ENCODE results near the gene NAALADL1.

NAALADL1 gene

GRCh38 chr11:65083834-65084597, 25.7 kb upstream of the NAALADL1 start, which contains the start of the genes CDCA5 and ZFPL1:
Gene CDCA5 (minus strand): TSS chr11:65084040. CDS start chr11:65083978, 62 bp downstream.
Gene ZFPL1 (plus strand): TSS chr11:65084222. CDS start chr11:65084699, 477 bp downstream.
- peak; percentile 60 to 97 (median 91) for DNase-seq

DNA sequence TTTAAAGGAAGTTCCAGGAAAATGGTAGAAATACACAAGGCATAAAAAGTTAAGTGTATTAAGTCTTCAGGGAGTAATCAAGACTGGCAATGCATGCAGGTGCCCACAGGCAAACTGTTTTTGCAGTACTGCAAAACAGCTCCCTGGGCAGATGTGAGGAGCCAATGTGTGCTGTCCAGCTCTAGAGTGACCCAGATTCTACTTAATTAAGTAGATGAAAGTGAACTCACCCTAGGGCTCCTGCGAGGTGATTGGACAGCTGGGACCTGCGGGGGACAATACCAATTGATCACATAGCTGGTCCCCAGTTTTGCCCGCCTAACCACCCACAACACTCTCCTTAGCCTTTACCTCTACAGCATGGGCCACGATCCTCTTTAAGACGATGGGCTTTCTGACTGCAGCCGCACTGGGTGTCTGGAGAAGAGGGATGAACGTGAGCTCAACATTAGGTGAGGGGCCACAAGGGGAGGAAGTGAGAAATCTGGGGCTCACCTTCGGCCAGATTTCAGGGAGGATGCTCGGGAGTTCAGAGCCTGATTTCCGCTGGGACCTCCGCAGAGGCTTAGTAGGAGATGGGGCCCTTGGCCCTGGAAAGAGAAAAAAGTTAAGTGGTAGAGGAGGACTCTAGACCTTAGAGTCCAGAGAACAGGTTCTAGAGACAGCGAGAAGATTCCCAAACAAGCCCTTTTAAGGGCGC, 24.9 kb upstream of the NAALADL1 start:
- no peak for DNase-seq

GRCh38 chr11:65078786-65079342, 20.5 kb upstream of the NAALADL1 start:
- DNase-seq, result no peak

- DNase-seq, result no peak
These were observed 19.8 kb upstream of the NAALADL1 start for GRCh38 chr11:65078151-65078550.

GRCh38 chr11:65077451-65077850, 19.1 kb upstream of the NAALADL1 start:
- no peak for DNase-seq

- no peak for DNase-seq
These were observed 14.2 kb upstream of the NAALADL1 start for GRCh38 chr11:65072631-65072966.

GRCh38 chr11:65071907-65072630, 13.7 kb upstream of the NAALADL1 start:
- DNase-seq, result no peak

DNA sequence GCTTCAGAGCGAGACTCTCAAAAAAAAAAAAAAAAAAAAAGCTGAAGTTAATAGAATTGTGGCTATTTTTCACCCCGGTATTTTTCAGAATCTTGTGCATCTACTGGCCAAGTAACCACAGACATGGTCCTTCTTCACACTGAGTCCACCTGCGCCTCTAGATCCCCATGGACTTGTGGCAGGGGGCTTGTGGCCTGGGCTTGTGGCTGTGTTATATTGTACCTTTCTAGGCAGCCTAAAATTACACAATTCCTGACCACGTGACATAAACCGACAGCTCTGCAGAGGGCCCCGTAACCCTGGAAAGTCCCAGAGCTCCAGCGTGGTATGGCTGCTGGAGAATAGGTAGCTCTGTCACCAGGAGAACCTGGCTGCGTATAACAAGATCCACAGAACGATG, 10.9 kb upstream of the NAALADL1 start:
- no peak for DNase-seq

GRCh38 chr11:65067446-65067845, 9.1 kb upstream of the NAALADL1 start:
- DNase-seq, result no peak

DNA sequence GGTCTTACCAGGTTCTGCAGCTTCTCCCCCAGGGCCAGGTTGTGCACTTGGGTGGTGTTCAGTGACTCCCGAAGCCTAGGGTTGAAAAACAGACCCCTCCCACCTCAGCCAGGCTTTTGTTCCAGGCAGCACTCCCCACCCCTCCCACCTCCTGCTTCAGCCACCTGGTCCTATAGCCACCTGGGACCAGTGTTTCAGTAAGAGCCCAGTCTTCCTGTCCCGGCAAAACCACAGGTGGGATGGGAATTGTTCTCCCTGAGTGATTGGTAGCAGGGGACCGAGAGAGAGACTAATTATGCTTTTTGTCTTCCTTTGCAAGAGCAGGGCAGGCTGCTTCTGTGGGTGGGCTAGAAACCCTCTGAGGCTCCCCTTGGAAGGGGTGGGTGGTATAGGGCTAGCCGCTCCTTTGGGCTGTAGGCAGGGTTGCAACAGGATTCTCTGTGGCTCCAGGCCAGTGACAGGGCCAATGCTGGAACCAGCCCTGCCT, 8.5 kb upstream of the NAALADL1 start:
- DNase-seq, result no peak

DNA sequence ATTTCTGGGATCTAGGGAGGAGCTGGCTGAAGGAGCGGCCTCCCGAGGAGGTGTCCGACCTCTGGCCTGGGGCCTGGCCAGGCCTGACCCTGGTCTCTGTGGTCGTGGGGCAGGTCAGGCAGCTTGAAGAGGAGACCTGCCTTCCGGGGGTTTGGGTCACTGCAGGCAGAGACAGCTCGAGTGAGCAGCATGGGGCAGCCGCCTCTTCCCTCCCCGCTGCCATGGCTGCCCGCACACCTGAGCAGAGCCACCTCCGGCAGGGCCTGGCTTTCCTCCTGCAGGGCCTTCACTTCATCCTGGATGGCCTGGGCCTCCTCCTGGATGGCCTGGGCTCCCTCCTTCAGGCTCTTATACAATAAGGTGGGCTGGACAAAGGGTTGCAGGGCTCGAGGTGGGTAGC, 8.0 kb upstream of the NAALADL1 start:
- DNase-seq, result no peak

DNA sequence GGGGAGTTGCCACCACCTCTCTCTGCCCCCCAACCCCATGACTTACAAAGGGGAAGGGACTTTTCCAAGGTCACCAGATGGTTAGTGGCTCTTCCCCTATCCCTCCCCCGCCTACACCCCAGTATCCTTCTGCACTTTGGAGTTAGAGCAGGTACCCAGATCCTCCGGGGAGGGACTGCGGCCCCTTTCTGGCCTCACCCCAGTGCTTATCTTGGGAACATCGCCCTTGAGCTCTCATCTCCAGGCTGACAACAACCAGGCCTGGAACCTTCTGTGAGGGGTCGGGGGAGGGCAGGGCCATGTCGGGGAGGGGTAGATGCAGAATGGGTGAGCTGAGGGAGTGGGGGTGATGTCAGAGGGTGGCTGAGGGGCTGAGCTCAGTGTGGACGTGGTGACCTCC, 7.5 kb upstream of the NAALADL1 start:
- no peak for DNase-seq

DNA sequence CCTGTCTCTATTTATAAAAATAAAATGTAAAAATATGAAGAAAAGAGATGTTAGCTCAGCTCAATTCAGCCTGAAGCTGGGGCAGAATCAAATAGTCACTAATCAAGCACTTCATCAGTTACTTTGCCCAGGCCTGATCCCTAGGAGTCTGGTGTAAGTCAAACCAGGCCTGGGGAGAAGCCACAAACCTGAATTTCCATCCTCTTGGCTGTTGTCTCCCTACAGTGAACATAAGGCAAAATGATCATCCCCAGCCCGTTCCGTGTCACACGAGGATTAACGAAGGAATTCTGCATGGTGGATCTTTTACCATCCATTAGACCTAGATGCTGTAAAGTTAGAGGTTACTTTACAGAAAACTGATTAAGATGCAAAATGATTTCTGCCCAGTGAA, 6.5 kb upstream of the NAALADL1 start:
- no peak for DNase-seq

DNA sequence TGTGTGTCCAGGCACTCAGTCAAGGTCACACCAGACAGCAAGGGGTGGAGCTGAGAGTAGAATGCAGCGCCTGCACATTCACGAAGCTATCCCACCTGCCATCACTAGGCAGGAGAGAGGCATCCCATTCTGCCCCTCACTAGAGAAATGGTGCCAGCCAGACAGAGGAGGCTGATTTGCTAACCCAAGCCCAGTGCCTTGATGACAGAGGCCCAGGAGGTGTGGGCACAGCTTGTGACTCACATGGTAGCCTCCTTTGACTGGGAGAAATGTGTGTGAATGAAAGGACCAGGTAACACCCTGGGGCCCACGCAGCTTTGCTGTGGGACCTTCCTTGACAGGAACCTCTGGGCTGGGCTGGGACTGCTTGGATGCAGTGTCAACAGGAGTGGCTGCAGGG, 5.2 kb upstream of the NAALADL1 start:
- DNase-seq, result no peak

GRCh38 chr11:65060913-65061408, 2.6 kb upstream of the NAALADL1 start:
- DNase-seq, result no peak

DNA sequence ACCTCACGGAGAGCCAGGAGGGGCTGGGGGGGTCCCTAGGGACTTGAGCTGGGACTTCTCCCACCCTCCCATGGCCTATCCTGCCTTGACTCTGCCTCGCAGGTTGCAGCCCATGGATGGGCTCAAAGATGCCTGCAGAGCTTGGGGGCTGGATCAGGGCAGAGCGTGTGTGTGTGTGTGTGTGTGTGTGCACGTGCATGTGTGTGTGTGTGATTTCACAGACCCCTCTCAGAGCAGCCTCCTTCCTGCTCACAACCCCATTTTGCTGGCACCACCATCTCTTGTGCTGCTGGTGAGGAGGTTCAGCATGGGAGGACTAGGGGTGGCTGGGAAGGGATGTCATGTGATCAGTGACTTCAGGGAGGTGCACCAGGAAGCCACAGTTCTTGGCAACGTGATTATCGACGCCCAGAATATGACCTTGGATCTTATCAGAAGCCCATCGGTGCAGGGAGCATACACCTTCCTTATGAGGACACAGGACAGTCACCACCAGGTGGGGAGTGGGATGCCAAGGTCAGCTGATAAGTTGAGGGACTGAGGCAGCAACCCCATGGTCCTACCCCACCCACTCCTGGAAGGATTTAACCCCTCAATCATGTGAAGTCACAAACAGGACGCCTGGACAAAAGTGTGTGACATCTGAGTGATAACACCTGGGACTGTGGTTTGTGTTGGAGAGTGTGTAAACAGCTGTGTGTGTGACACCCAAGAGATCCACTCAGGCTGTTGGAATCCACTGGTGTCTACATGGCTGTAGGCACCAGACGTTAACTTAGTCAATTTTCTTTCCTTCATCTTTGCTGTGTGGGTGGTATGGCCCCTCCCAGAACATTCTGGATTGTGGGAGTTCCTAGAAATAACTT, 1.8 kb upstream of the NAALADL1 start:
- DNase-seq, result no peak

DNA sequence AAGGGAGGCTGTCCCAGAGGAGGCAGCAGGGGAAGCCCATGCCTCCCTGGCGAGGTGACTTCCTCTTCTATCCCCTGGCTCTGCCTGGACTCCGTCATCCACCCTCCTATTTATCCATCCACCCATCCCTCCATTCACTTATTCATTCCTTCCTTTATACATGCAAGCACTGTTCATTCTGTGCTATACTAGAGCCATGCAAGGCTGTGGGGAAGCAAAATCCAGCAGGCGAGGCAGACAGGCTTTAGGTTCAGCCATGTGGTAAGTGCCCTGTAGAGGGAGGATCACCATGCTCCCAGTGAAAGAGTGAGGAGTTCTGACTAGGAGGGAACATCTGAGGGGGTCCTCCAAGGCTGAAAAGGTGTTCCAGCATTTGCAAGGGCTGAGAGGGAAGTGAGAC, 1.2 kb upstream of the NAALADL1 start:
- no peak for DNase-seq

DNA sequence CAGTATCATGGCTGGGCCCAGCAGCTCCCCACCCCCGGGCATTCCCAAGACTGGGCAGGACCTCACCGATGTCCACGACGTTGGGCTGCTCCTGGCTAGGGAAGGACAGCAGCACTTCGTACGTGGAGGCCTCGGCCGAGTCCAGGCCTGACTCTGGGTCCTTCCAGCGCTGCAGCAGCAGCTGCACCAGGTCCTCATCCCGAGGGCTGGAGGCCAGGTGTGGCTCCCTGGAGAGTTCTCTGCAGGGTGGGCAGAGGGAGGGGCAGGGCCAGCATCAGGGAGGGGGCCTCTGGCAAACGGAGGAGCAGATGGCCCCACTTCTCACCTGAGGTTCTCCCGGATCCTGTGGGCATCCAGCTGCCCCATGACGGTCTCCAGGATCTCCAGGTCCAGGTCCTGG, 341 bp downstream of the NAALADL1 start:
- DNase-seq, result no peak

DNA sequence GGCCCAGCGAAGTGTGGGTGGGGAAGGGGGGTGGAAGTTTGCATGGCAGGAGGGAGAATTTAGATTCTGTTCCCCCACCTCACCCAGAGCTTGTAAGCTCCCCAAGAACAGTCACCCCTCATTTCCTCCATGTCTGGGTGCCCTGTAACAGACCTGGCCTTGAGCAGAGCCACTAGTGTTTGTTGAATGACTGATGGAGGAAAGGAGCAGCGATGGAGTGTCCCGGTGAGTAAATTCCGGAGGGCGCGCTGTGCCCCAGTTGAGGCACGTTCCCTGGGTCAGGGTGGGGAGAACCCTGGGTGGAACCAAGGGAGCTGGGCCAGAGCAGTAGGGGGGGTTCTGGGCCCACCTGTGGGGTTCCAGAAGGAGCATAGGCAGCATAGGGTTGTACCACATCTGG, 827 bp downstream of the NAALADL1 start:
- no peak for DNase-seq

DNA sequence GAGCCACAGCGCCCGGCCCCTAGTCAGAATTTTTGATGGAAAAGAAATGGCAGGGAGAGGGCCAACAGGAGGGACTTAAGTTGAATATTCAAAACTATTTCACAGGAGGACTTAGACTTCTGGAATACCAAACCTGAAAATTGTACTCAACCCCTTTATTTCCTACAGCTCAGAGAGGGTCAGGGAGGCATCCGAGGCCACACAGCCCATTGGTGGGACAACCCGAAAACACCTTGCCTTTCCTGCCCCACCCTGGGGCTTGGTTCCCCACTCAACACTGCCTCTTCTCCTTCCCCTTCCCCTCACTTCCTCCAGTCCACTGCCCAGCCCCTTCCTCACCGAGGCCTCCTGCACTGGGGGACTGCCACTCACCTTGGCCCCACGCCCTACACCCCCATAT, 1.4 kb downstream of the NAALADL1 start:
- DNase-seq, result no peak

DNA sequence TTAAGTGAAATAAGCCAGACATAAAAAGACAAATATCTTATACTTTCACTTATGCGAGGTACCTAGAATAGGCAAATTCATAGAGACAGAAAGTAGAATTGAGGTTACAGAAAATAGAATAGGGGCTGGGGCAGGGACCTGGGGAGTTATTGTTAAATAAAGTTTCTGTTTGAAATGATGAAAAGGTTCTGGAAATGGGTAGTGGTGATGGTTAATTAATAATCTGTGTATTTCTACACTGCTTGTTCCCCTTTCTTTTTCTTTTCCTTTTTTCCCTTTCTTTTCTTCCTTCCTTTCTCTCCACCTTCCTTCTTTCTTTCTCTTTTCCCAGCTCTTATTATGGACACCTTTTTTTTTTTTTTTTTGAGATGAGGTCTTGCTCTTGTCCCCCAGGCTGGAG, 2.8 kb downstream of the NAALADL1 start:
- DNase-seq, result no peak

Data from amygdala (tissue), 56 donors.